ENCODE results near the gene RXRA. TPM values are rescaled to one million over a fixed set of nuclear protein-coding genes. Genes with fewer than 3 reads are reported as not detected.

Gene RXRA
- total RNA-seq, 1 donor from 2014 or later, result 52.4 TPM

DNA sequence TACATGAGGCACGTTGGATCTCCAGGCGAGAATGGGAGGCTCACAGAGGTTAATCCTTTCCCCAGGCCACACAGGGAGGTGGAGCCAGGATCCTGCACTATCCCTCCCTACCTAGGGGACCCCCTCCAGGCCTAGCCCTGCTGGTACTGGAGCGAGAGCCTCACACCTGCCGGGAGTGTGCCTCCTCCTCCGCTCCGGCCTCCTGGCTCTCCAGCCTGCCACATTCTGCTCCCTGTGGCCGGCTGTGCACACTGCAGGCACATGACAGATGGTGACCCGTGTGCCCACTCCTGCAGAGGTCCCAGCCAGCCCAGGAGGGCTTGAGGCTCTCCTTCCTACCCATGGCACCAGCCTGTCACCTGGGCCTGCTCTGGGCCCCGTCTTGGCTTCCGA lies 93.4 kb downstream of the RXRA start:
- ATAC-seq, result no peak

GRCh38 chr9:134420281-134420845 lies 94.1 kb downstream of the RXRA start:
- no peak for ATAC-seq

- ATAC-seq, result no peak
Measured at GRCh38 chr9:134420974-134421432, 94.7 kb downstream of the RXRA start.

GRCh38 chr9:134421888-134422287 lies 95.6 kb downstream of the RXRA start:
- no peak for ATAC-seq

GRCh38 chr9:134422301-134423090 lies 96.2 kb downstream of the RXRA start:
- ATAC-seq, result peak; percentile 87

DNA sequence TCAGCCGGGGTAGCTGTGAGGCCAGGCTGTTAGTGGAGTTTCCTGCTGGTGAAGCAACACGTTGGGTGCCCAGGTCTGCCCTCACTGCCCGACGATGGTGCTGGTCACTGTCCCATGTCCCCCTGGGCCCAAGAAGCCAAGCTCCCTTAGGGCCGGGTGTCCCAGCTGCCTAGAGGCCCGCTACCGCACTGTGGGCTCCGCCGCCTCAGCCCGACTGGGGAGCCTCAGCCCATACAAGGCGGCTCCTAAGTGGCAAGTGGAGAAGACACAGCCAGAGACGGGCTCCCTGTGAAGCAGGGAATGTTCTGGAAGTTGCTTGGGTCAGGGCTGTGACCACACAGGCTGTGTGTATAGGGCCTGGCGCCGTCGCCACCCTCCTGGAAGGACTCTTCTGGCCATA lies 96.9 kb downstream of the RXRA start:
- no peak for ATAC-seq

DNA sequence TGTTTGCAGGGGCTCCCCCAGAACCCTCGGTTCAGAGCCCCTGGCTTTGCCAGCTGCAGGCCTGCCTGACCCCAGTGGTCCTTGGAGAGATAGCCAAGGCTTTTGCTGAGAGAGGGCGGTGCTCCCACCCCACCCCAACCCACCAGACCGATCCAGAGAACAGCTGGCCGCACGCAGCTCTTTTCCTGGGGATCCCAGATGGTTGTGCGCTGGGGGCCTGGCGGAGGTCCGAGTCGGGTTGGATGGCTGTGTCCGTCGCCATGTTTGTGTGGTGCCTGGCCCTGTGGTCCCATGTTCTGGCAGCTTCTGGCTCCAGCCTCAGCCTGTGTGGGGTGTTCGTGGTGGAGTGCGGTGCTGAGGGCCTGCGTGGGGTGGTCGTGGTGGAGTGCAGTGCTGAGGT lies 97.5 kb downstream of the RXRA start:
- ATAC-seq, result no peak

DNA sequence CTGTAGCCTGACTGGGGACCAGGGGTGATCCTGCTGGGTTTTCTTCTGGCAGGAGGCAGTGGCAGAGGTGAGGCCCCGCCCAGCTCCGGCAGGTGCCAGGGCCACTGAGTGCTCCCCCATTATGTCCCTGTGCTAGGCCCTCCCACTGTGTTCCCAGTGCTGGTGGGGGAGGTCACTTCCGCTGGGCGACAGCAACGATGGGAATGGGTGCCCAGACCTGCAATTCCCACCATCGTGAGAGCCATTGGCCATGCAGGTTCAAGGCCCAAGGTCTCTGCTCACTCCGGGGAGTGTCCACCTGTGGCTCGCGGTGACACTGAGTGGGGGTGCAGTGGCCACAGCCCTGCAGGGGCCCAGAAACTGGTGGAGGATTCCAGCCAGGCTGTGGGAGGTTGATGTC lies 98.6 kb downstream of the RXRA start:
- no peak for ATAC-seq

- no peak for ATAC-seq
Measured at GRCh38 chr9:134425401-134425800, 99.1 kb downstream of the RXRA start.

DNA sequence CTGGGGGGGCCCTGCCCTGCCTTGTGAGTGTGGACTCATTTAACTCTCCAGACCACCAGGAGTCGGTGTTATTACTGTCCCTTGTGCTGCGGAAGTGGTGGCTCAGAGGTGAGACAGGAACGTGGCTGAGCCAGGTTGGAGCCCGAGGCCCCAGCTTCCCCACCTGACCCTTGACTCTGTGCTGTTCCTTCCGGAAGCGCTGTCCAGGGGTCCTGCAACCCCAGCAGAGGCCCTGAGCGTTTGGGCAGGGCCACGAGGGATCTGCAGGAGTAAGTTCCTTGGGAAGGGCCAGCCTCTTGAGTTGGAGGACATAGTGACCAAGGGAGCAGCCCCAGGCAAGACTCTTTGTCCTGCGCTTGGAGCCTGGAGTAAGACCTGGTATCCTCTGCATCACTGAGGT lies 99.6 kb downstream of the RXRA start:
- ATAC-seq, result no peak

DNA sequence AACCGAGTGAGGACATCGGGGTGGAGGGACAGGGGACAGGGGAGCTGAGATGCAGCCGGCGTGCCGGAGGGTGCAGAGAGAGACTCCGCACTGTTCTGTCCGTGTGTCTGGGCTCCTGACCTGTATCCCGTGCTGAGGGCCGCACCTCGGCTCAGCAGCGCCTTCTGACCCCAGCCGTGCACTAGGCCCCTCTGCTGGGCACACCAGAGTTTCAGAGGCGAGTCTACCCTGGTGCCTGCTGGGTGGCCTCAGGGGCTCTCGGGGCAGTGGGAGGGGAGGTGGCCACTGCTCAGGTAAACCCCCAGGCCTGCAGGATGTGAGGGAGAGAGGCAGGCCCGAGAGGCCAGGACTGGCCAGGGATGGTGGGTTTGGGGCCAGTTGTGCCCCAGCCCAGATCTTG lies 100.2 kb downstream of the RXRA start:
- ATAC-seq, result no peak

DNA sequence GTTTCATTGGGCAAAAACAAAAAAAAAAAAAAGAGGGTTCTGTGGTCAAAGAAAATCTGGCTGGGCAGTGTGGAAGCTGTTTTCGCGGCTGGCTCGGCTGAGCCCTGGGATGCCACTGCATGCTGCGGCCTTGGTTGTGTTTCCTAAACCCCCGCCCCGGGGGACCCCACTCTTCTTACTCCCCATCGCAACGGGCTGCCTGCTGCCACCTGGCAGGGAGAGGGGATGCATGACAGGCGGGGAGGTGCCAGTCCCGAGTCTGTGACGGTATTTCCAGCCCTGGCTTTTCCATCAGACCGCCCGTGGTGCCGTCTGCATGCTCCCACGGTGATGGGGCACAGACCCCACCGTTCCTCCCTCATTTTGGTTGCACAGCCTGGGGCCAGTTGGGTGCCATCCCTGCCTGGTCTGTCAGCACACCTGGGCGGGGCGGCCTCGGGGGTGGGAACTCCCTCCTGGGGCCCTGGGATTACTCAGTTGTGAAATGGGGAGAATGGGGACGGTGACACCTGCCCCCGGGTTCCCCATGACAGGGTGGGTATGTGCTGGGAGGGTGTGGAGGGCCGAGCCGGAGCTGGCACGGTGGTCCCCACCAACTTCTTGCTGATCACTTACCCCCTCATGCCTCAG lies 101.0 kb downstream of the RXRA start:
- no peak for ATAC-seq

DNA sequence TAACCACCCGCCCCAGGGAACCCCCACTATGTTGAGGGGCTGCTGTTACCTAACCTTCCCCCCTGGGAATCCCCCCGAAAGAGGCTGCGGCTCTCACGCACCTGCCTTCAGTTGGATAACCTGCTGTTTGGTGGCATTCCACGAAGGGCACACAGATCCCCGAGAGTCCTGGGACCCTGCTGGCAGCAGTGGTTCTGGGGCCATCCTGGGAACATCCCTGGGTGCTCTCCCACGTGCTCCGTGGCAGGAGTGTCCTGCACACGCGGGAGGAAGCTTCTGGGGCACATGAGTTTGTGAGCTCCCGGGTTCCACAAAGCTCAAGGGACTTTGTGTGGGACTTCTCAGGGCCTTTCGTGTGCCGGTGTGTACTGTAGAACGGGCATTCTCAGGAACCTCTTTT lies 102.3 kb downstream of the RXRA start:
- ATAC-seq, result no peak

DNA sequence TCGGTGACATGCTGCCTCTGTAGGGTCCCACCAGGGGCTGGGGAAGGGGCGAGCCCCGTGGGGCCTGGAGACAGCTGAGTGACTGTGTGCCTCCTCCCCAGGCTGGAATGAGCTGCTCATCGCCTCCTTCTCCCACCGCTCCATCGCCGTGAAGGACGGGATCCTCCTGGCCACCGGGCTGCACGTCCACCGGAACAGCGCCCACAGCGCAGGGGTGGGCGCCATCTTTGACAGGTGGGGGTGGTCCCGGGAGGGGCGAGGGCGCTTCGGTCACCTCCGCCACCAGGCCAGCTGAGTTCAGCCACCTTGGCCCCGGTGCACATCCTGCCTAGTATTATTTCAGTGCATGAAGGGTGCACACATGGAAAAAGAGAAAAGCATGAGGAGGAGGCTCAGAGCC lies 102.8 kb downstream of the RXRA start:
- no peak for ATAC-seq

DNA sequence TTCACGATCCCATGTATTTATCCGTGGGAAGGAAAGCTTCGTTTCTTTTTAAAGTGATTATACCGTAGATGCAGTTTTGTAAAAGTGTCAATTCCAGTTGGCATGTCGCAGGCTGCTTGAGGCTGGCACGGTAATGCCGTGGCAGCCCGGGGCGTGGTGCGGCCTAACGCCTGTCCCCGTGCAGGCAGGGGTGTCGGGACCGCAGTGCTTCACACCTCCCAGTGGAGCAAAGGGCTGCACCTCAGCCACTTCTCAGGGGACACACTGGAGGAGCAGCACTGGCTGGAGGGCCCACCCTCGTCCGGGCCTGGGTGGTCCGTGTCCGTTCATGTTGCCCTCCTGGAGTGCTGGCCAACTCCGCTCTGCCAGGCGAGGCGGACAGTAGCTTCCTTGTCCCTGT lies 103.2 kb downstream of the RXRA start:
- ATAC-seq, result no peak

- ATAC-seq, result no peak
Measured at GRCh38 chr9:134431095-134431494, 104.8 kb downstream of the RXRA start.

DNA sequence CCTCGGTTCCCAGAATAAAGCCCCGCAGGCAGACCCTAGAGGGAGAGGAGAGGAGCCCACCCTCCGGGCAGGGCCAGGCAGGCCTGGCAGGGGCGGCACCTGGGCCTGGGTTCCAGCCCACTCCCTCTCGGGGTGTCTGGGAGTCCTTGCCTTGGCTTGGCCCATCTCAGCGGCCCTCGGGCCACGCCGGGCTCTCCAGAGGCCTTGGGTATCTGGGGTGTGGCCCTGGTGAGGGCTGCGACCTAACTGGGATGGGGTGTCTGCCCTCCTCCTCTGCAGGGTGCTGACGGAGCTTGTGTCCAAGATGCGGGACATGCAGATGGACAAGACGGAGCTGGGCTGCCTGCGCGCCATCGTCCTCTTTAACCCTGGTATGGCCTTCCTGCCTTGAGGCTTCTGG lies 105.4 kb downstream of the RXRA start:
- peak; percentile 1 for ATAC-seq

- peak; percentile 56 for ATAC-seq
Measured at GRCh38 chr9:134432471-134432870, 106.2 kb downstream of the RXRA start.

- ATAC-seq, result peak; percentile 35
Measured at GRCh38 chr9:134433101-134433500, 106.8 kb downstream of the RXRA start.

GRCh38 chr9:134433909-134434882 lies 107.9 kb downstream of the RXRA start:
- no peak for ATAC-seq

- ATAC-seq, result peak; percentile 42
Measured at GRCh38 chr9:134434894-134435506, 108.7 kb downstream of the RXRA start.
